H1 (cell line): ENCODE data around the gene TNIK. TPM values are rescaled to one million over a fixed set of nuclear protein-coding genes. Genes with fewer than 3 reads are reported as not detected.

Source experiments
- CTCF ChIA-PET: fragments of 300-600 bp; sonication (Branson Sonifier 250); formaldehyde crosslinking; loops from one replicate; lab custom pipeline; 2021; ENCODE audit not compliant: partially characterized antibody; lab: Charles Lee
- POLR2A ChIA-PET: fragments of 300-600 bp; sonication (Branson Sonifier 250); formaldehyde crosslinking; loops from one replicate; lab custom pipeline; 2021; ENCODE audit warnings: inconsistent platforms; ENCODE audit not compliant: partially characterized antibody; lab: Charles Lee
- DNase-seq, 2 experiments: peaks; one replicate each; pipeline versions ENCODE4 v3.0.0 to v3.0.0-alpha.2; 2010 to 2022; ENCODE audit warnings: low spot score in 2 of 2, low read depth in 1 of 2, mixed read lengths in 1 of 2
- FAIRE-seq: peaks from 2 replicates; lab custom pipeline; 2011; peaks lifted over from hg19 to GRCh38; lab: Jason Lieb, UNC
- H2AFZ ChIP-seq: 2 replicates; pipeline ENCODE4 v1.8.1; 2012; ENCODE audit warnings: low read length, inconsistent platforms
- H2AK5ac ChIP-seq: 2 replicates; pipeline ENCODE4 v1.6.1; 2013; ENCODE audit warnings: low read depth, low read length
- H2BK120ac ChIP-seq: replicated peaks from 2 replicates; pipeline ENCODE3; 2013; ENCODE audit warnings: low read depth, low read length, inconsistent platforms
- H2BK12ac ChIP-seq: 2 replicates; pipeline ENCODE4 v1.6.1; 2013; ENCODE audit warnings: low read depth, low read length
- H2BK15ac ChIP-seq: 2 replicates; pipeline ENCODE4 v1.6.1; 2013; ENCODE audit warnings: low read length
- H2BK20ac ChIP-seq: 2 replicates; pipeline ENCODE4 v1.6.1; 2013; ENCODE audit warnings: low read length
- H2BK5ac ChIP-seq: 2 replicates; pipeline ENCODE4 v1.6.1; 2013; ENCODE audit warnings: low read depth, low read length
- H3K14ac ChIP-seq: 2 replicates; pipeline ENCODE4 v1.6.1; 2013; ENCODE audit warnings: inconsistent platforms; ENCODE audit not compliant: insufficient read length
- H3K18ac ChIP-seq: 2 replicates; pipeline ENCODE4 v1.6.1; 2013; ENCODE audit warnings: low read length; ENCODE audit errors: extremely low read depth
- H3K23ac ChIP-seq: 2 replicates; pipeline ENCODE4 v1.6.1; 2013; ENCODE audit warnings: inconsistent platforms; ENCODE audit not compliant: insufficient read length
- H3K23me2 ChIP-seq: 2 replicates; pipeline ENCODE4 v1.6.1; 2013; ENCODE audit warnings: low read depth, low read length
- H3K27ac ChIP-seq: 2 replicates; pipeline ENCODE4 v1.6.1; 2011; ENCODE audit warnings: low read depth, low read length, inconsistent platforms
- H3K27me3 ChIP-seq, 4 experiments: replicated peaks in 1 of 4; 1 replicate in 1 of 4; 2 replicates in 3 of 4; pipeline versions ENCODE4 v1.6.1 to v1.8.1; 2011 to 2013; ENCODE audit warnings: low read length in 3 of 4, mild to moderate bottlenecking in 3 of 4, inconsistent platforms in 2 of 4, mixed read lengths in 2 of 4, moderate library complexity in 1 of 4; ENCODE audit not compliant: control insufficient read depth in 3 of 4, insufficient read depth in 3 of 4; ENCODE audit errors: extremely low read depth in 1 of 4
- H3K36me3 ChIP-seq, 4 experiments: 2 replicates each; pipeline versions ENCODE4 v1.6.1 to v1.8.1; 2011 to 2013; ENCODE audit warnings: mild to moderate bottlenecking in 4 of 4, low read length in 3 of 4, moderate library complexity in 2 of 4, control low read depth in 1 of 4, inconsistent platforms in 1 of 4; ENCODE audit not compliant: insufficient read depth in 4 of 4, control insufficient read depth in 2 of 4
- H3K4ac ChIP-seq: replicated peaks from 2 replicates; pipeline ENCODE3; 2013; ENCODE audit warnings: low read length, low read depth, mixed read lengths, inconsistent platforms; ENCODE audit not compliant: insufficient read length
- H3K4me1 ChIP-seq, 4 experiments: replicated peaks in 1 of 4; 1 replicate in 1 of 4; 2 replicates in 3 of 4; pipeline versions ENCODE4 v1.6.1 to v1.8.1; 2011 to 2013; ENCODE audit warnings: low read length in 3 of 4, inconsistent platforms in 2 of 4, mixed read lengths in 1 of 4; ENCODE audit not compliant: insufficient read depth in 4 of 4, control insufficient read depth in 3 of 4
- H3K4me2 ChIP-seq, 2 experiments: 2 replicates each; pipeline versions ENCODE4 v1.6.1 to v1.8.1; 2011 to 2013; ENCODE audit warnings: low read depth in 2 of 2, low read length in 2 of 2, control low read depth in 1 of 2, inconsistent platforms in 1 of 2, mild to moderate bottlenecking in 1 of 2; ENCODE audit not compliant: insufficient read depth in 1 of 2
- H3K4me3 ChIP-seq, 4 experiments: fragments of 200-600, 300-600 bp in 1 of 4; sonication (generic), shearing (Covaris generic), sonication (Bioruptor Twin) in 1 of 4; 2 replicates each; pipeline versions ENCODE4 v1.5.1 to v1.8.1; 2011 to 2016; ENCODE audit warnings: low read length in 4 of 4, low read depth in 3 of 4, control low read depth in 2 of 4, inconsistent platforms in 2 of 4, mild to moderate bottlenecking in 2 of 4, mixed read lengths in 1 of 4, moderate library complexity in 1 of 4; ENCODE audit not compliant: insufficient read depth in 2 of 4; ENCODE audit errors: extremely low read depth in 1 of 4
- H3K56ac ChIP-seq: replicated peaks from 2 replicates; pipeline ENCODE3; 2013; ENCODE audit warnings: low read depth, mild to moderate bottlenecking, mixed read lengths, low read length, inconsistent platforms; ENCODE audit not compliant: insufficient read length
- H3K79me1 ChIP-seq: 2 replicates; pipeline ENCODE4 v1.6.1; 2013; ENCODE audit warnings: low read depth, low read length, control low read depth
- H3K79me2 ChIP-seq, 2 experiments: 2 replicates each; pipeline versions ENCODE4 v1.6.1 to v1.8.1; 2012 to 2013; ENCODE audit warnings: low read length in 2 of 2, mild to moderate bottlenecking in 2 of 2, inconsistent platforms in 1 of 2; ENCODE audit not compliant: insufficient read depth in 2 of 2, control insufficient read depth in 1 of 2
- H3K9ac ChIP-seq, 4 experiments: replicated peaks in 1 of 4; 1 replicate in 1 of 4; 2 replicates in 3 of 4; pipeline versions ENCODE4 v1.6.1 to v1.8.1; 2011 to 2013; ENCODE audit warnings: low read depth in 3 of 4, low read length in 3 of 4, control low read depth in 2 of 4, mild to moderate bottlenecking in 2 of 4, moderate library complexity in 2 of 4, inconsistent platforms in 1 of 4; ENCODE audit errors: extremely low read depth in 1 of 4
- H3K9me3 ChIP-seq, 2 experiments: 2 replicates each; pipeline versions ENCODE4 v1.6.1 to v1.8.1; 2012 to 2013; ENCODE audit warnings: mild to moderate bottlenecking in 2 of 2, moderate library complexity in 2 of 2, control low read depth in 1 of 2, inconsistent platforms in 1 of 2, low read depth in 1 of 2, low read length in 1 of 2, mixed read lengths in 1 of 2; ENCODE audit not compliant: insufficient read depth in 2 of 2
- H4K20me1 ChIP-seq, 2 experiments: replicated peaks in 1 of 2; 2 replicates each; pipeline versions ENCODE3 to v1.8.1; 2011 to 2013; ENCODE audit warnings: inconsistent platforms in 2 of 2, low read length in 2 of 2, mild to moderate bottlenecking in 1 of 2; ENCODE audit not compliant: insufficient read depth in 2 of 2, control insufficient read depth in 1 of 2
- H4K5ac ChIP-seq: 2 replicates; pipeline ENCODE4 v1.6.1; 2013; ENCODE audit warnings: low read length, low read depth, mixed read lengths, inconsistent platforms; ENCODE audit not compliant: insufficient read length
- H4K8ac ChIP-seq: 2 replicates; pipeline ENCODE4 v1.8.0; 2013; ENCODE audit warnings: mild to moderate bottlenecking, moderate library complexity, low read length, inconsistent platforms; ENCODE audit not compliant: insufficient read depth; ENCODE audit errors: extremely low read depth
- H4K91ac ChIP-seq: replicated peaks from 2 replicates; pipeline ENCODE3; 2013; ENCODE audit warnings: low read length, mixed read lengths, inconsistent platforms; ENCODE audit not compliant: insufficient read length
- ASH2L ChIP-seq: fragments of 200-600, 300-600 bp; sonication (generic); IDR thresholded peaks from one replicate; pipeline ENCODE4 v1.7.1; 2017; ENCODE audit warnings: low read length
- CBX8 ChIP-seq: fragments of 300-800, 300-1000 bp; sonication (generic); IDR thresholded peaks from 2 replicates; pipeline ENCODE4 v1.7.1; 2016; ENCODE audit warnings: low read depth, low read length, borderline replicate concordance
- CHD2 ChIP-seq: IDR thresholded peaks from 2 replicates; pipeline ENCODE4 v1.6.1; 2012; ENCODE audit warnings: low read length, improper control_type of control experiment
- EGR1 ChIP-seq: IDR thresholded peaks from 2 replicates; pipeline ENCODE4 v1.6.1; 2011; ENCODE audit warnings: low read depth, low read length, borderline replicate concordance
- EP300 ChIP-seq, 2 experiments: IDR thresholded peaks; 1 replicate in 1 of 2; 2 replicates in 1 of 2; pipeline ENCODE4 v1.6.1; 2011 to 2012; ENCODE audit warnings: low read depth in 2 of 2, low read length in 2 of 2, mild to moderate bottlenecking in 2 of 2, borderline replicate concordance in 1 of 2, inconsistent platforms in 1 of 2, moderate library complexity in 1 of 2
- JUND ChIP-seq: IDR thresholded peaks from 2 replicates; pipeline ENCODE4 v1.6.1; 2011; ENCODE audit warnings: mild to moderate bottlenecking, improper control_type of control experiment, low read length
- POLR2A ChIP-seq, 2 experiments: IDR thresholded peaks; 1 replicate in 1 of 2; 2 replicates in 1 of 2; pipeline ENCODE4 v1.6.1; 2011; ENCODE audit warnings: low read depth in 2 of 2, low read length in 2 of 2, mild to moderate bottlenecking in 2 of 2; ENCODE audit errors: control extremely low read depth in 1 of 2
- POLR2AphosphoS5 ChIP-seq: IDR thresholded peaks from 2 replicates; pipeline ENCODE4 v1.6.1; 2011; ENCODE audit warnings: low read depth, low read length
- SIRT6 ChIP-seq: IDR thresholded peaks from one replicate; pipeline ENCODE4 v1.7.1; 2012; ENCODE audit warnings: low read length, inconsistent platforms
- SP1 ChIP-seq: IDR thresholded peaks from 2 replicates; pipeline ENCODE4 v1.6.1; 2011; ENCODE audit warnings: low read depth, low read length
- TBP ChIP-seq: IDR thresholded peaks from 2 replicates; pipeline ENCODE4 v1.6.1; 2011; ENCODE audit warnings: low read depth, low read length, improper control_type of control experiment
- TEAD4 ChIP-seq: IDR thresholded peaks from 2 replicates; pipeline ENCODE4 v1.6.1; 2012; ENCODE audit warnings: low read depth, low read length, inconsistent platforms, mixed read lengths
- WGBS, 2 experiments: shearing (Covaris generic) in 1 of 2; methylation state at CpG; one replicate each; pipeline versions ENCODE4 v1.1.6 to v1.1.7; 2013 to 2015; ENCODE audit warnings: low lambda C conversion rate in 2 of 2, mixed read lengths in 2 of 2, inconsistent platforms in 1 of 2, low coverage in 1 of 2, missing lambda C conversion rate in 1 of 2; ENCODE audit not compliant: insufficient replicate concordance in 2 of 2, insufficient coverage in 1 of 2, insufficient read length in 1 of 2; ENCODE audit errors: extremely low coverage in 1 of 2, missing lambda C conversion rate in 1 of 2; 5-methylcytosine and 5-hydroxymethylcytosine counted together
- polyA plus RNA-seq, 7 experiments: library from polyadenylated mRNA; depleted of rRNA in 3 of 7; stranded (reverse) in 5 of 7; unstranded in 2 of 7; fragments of >200 nt in 5 of 7; fragments of 200-250 nt in 2 of 7; gene quantifications; 1 replicate in 5 of 7; 2 replicates in 1 of 7; 4 replicates in 1 of 7; pipeline versions ENCODE4 v1.2.1 to v1.2.3, GENCODE V29; 2011 to 2013; ENCODE audit warnings: missing spikeins in 2 of 7, mixed read lengths in 2 of 7
- total RNA-seq: library from RNA; stranded (reverse); fragmentation: NEBNext Ultra II Directional; extraction: Animal tissue kit (Norgen Biotek cat#: 25700); gene quantifications from 2 replicates; pipeline ENCODE4 v1.2.1, GENCODE V29; 2021

Gene TNIK
- total and polyA plus RNA-seq, 2 of the 8 experiments (the other 6 are each of a cell fraction or from before 2014, with no cell fraction given), result 7.4 to 42.0 TPM

DNA sequence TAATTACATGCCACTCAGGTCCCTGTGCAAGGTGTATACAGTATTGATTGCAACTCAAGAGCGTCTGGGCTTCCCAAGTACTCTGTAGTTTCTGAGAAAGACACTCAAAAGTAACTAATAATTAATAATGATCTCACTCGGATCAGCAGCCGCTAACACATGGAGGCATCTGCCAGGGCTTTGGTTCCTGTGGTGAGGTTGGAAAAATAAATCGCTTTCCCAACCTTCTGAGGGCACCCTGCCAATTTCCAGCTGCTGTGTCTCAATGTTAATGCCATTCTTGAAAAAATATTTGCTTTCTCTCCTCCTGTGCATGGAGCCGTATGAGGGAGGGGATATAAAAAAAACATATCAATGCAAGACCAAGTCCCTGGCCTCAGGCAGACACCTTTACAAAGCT is 317.2 kb downstream of the TNIK start:
- TF ChIP-seq EP300 (IDR thresholded peaks at IDR 0.05; ENCODE audit: borderline replicate concordance in 1 of 2, low read depth in 2 of 2, low read length in 2 of 2) (no peak), CHD2 (no peak), JUND (no peak), SIRT6 (no peak), CBX8 (no peak), SP1 (no peak), POLR2A (IDR thresholded peaks at IDR 0.05; ENCODE audit: control extremely low read depth in 1 of 2, low read depth in 2 of 2, low read length in 2 of 2) (no peak), TBP (no peak), ASH2L (no peak), POLR2AphosphoS5 (no peak), EGR1 (no peak), TEAD4 (no peak)
- TF ChIP-seq, all 59 proteins: peak for 0

More for the DNA sequence above, 317.2 kb downstream of the TNIK start:
- DNase-seq (no peak), FAIRE-seq (no peak)
- Histone ChIP-seq H4K20me1 (no peaks in the 10 kb centered on the region), H2BK120ac (no peak overlapping the region), H3K9ac (no peak overlapping the region), H3K56ac (no peak overlapping the region), H3K4me2 (no peak overlapping the region), H3K18ac (no peak overlapping the region), H3K79me1 (no peaks in the 10 kb centered on the region), H2BK20ac (no peak overlapping the region), H2AFZ (no peak overlapping the region), H2BK5ac (no peak overlapping the region), H3K4me3 (no peak overlapping the region), H4K5ac (no peak overlapping the region), H3K14ac (no peak overlapping the region), H3K4ac (no peak overlapping the region), H3K36me3 (no peaks in the 10 kb centered on the region; a peak in 2 of 8 replicates), H4K8ac (no peak overlapping the region), H3K9me3 (no peaks in the 10 kb centered on the region), H3K23me2 (no peaks in the 10 kb centered on the region), H2BK15ac (no peak overlapping the region), H3K4me1 (no peaks in the 10 kb centered on the region), H2AK5ac (no peak overlapping the region), H4K91ac (no peak overlapping the region), H3K27ac (no peak overlapping the region), H2BK12ac (no peak overlapping the region), H3K79me2 (no peaks in the 10 kb centered on the region), H3K23ac (no peak overlapping the region), H3K27me3 (no peaks in the 10 kb centered on the region)
- 85% methylated on average over 5 of the region's 5 CpGs; no CpG with 5 or more reads in 1 of the 2 experiments for WGBS, 2 experiments
- ChIA-PET CTCF (interaction anchor here (0.6 to 2.9 kb wide), 2 partner anchors 20 to 68 kb away, joined by 3 to 11 read pairs; no protein-coding TSS in a partner anchor), POLR2A (interaction anchor here (0.8 kb wide), 1 partner anchor 9 kb away, joined by 4 read pairs; no protein-coding TSS in a partner anchor)
